Measurements from ENCODE around the gene KCNMA1.

DNA sequence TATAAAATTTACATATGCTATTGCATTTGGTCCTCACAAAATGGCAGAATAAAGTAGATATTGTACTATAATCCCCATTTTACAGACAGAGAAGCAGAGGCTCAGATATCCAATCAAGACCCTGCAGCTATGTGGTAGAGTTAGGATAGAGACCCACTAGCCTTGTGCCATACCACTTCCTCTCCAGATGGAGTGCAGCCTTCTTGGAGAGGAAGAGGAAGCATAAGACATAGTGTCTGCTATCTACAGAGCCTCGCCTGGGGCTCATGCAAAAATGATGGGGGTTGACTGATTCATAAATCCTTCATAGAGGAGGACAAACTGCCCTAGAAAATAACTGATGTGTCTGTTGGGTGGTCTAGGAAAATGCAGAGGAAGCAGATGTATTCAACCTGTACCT is 447.3 kb downstream of the KCNMA1 start:
- TF ChIP-seq, protein P1, sequence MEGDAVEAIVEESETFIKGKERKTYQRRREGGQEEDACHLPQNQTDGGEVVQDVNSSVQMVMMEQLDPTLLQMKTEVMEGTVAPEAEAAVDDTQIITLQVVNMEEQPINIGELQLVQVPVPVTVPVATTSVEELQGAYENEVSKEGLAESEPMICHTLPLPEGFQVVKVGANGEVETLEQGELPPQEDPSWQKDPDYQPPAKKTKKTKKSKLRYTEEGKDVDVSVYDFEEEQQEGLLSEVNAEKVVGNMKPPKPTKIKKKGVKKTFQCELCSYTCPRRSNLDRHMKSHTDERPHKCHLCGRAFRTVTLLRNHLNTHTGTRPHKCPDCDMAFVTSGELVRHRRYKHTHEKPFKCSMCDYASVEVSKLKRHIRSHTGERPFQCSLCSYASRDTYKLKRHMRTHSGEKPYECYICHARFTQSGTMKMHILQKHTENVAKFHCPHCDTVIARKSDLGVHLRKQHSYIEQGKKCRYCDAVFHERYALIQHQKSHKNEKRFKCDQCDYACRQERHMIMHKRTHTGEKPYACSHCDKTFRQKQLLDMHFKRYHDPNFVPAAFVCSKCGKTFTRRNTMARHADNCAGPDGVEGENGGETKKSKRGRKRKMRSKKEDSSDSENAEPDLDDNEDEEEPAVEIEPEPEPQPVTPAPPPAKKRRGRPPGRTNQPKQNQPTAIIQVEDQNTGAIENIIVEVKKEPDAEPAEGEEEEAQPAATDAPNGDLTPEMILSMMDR (IDR thresholded peaks at IDR 0.05; ENCODE audit: insufficient read depth, low read length, poor library complexity, severe bottlenecking), result no peak
- TF ChIP-seq EZH2phosphoT487 (conservative IDR thresholded peaks at IDR 0.05; ENCODE audit: low read length), result no peak

Data from SU-DHL-6 (cell line).